Skeletal muscle cell (primary cell): Measurements from ENCODE around the gene GRK1.
"Not testable (repeated sequence)": the region's sequence is repeated elsewhere in the genome, so short reads cannot be mapped to it uniquely, and the experiment has no call there.

Experiments used
- DNase-seq: peaks from one replicate; pipeline ENCODE4 v3.0.0-alpha.2; 2010; ENCODE audit warnings: low read depth
- H3K4me3 ChIP-seq: 2 replicates; pipeline ENCODE4 v1.5.1; 2011; ENCODE audit warnings: low read depth, mild to moderate bottlenecking, control low read depth, low read length, moderate library complexity

GRK1 gene

DNA sequence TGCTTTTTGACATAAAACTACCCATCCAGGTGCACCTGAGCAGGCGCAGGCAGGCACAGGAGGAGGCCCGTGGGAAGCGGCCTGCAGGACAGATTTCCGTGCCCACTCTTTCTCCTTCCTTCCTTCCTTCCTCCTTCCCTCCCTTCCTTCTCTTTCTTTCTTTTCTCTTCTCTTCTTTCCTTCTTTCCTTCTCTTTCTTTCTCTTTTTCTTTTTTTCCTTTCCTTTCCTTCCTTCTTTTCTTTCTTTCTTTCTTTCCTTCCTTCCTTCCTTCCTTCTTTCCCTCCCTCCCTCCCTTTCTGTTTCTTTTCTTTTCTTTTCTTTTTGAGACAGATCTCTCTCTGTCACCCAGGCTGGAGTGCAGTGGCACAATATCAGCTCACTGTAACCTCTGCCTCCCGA, 70.8 kb downstream of the GRK1 start:
- no peak for DNase-seq
- no peak overlapping the region for H3K4me3 ChIP-seq

DNA sequence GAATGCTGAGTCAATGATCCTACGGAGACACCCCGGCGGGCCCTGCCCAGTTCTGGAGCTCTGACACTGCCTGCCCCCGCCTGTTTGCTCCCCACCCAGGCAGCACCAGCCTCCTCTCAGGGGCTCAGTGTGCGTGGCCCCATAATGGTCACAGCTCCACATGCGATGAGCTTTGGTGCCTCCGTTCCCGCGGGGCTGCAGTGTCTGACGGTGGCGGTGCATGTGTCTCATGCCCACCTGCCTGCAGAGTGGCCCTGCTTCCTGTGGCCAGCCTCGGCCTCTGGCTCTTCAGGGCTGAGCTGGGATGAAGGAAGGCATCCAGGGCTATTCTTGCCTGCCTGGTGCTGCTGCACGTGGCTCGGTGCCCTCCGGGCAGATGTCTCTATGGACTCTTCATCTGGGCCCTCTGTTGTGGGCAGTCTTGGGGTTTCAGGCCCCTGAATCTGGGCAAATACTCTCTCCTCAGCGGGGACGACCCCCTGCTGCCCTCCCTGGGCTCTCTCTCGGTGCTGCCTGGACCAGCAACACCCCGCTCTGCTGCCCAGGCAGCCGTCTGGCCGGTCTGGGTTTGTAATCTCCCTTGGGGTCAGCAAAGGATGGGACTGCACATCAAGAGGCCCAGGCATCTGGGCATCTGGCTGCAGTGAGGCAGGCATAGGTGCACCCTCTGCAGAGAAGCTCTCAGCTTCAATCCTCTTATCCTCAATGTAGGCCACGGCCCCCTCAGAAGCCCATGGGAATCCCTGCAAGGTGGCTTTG, 72.7 kb downstream of the GRK1 start:
- no peak for DNase-seq
- no peak overlapping the region for H3K4me3 ChIP-seq

DNA sequence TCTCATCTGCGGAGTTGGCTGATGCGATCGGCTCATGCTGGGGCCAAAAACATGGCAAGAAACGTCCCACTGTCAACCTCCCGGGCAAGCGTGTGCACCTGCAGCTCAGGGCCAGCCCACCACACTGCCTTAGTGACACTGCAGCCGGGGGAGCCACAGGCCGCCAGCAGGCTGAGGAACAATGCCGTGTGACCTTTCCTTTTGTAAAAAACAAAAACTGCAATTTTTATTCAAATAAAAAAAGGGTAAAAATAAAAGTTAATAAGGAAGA, 73.2 kb downstream of the GRK1 start:
- no peak overlapping the region for H3K4me3 ChIP-seq
- no peak for DNase-seq

DNA sequence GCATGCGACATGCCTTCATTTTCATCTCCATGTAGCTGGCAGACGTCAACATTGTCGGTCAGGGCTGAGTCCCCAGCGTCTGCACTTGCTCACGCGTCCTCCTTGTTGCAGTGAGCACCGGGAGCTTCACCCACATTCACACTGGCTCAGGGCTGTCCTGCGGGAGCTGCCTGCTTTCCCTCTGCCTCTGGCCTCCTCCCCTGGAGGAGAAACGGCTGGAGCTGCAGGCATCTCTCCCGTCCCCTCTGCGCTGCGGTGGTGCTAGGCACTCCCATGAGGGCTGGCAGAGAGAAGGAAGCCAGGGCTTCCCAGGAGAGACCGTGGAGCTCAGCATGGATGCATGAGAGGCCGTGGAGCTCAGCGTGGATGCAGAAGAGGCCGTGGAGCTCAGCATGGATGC, 73.6 kb downstream of the GRK1 start:
- DNase-seq: no peak
- H3K4me3 ChIP-seq: no peak overlapping the region

DNA sequence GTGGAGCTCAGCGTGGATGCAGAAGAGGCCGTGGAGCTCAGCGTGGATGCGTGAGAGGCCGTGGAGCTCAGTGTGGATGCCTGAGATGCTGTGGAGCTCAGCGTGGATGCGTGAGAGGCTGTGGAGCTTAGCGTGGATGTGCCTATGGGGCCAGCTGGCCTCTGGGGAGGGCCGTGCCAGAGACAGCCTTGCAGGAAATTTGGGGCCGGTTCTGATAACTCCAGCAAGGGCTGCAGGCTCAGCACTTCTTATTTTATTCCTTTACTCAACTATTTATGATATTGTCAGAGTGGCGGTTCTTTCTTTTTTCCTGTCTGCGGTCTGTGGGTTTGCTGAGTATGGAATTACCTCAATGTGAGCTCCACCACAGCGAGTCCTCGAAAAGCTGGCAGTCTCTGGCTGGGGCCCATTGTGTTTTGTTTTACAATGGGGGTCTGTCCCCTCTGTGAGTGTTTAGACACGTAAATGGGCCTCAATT, 74.2 kb downstream of the GRK1 start:
- no peak overlapping the region for H3K4me3 ChIP-seq
- DNase-seq: no peak

DNA sequence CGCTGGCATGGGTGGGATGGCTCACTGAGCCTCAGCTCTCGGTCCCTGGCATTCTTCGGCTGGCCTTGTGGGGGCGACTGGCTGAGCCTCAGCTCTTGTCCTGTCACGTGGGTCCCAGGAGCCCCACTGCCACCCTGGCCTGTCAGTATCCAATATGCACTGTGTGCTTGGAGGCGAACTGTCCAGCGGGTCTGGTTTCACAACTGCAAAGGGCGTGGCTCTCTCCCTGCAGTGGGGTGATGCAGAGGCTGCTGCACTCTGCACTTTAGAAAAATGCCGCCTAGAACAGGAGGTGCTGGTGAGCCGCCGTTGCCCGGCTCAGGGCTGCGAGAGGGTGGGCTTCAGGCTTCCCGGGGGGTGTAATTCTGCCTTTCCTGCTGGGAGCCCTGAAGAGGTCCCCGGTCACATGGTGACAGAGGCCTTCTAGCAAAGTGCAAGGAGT, 75.0 kb downstream of the GRK1 start:
- no peak overlapping the region for H3K4me3 ChIP-seq

DNA sequence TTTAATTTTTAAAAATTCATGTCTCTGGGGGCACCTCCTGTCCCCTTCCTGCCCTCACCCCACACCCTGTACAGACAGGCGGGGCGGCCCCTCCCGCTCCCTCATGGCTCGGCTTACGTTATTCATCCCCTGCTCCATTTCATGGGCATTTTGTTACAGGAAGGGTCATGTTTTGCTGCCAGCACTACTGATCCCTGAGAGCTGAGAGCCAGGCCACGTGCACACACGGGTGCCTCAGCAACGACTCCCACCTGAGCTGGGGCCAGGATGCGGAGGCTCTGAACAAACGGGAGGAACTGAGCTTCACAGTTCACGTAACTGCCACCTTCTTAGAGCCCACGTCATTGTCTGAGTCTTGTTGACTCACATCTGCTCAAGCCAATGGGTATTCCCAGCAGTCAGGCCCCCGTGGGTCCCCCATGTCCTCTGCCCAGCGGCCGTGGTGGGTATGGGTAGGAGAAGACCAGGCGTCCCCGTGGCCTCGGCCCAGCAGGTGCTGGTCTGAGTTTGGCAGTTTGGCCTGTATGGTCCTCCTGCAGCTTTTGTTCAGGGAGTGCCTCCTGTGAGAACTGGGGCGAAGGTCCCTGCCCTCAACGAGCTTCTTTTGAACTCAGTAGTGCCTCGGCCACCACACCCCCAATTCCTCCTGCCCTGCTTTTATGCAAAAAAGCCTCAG, 75.6 kb downstream of the GRK1 start:
- DNase-seq: no peak
- H3K4me3 ChIP-seq: no peak overlapping the region

More for the DNA sequence above, 75.0 kb downstream of the GRK1 start:
- DNase-seq: peak; percentile 12

DNA sequence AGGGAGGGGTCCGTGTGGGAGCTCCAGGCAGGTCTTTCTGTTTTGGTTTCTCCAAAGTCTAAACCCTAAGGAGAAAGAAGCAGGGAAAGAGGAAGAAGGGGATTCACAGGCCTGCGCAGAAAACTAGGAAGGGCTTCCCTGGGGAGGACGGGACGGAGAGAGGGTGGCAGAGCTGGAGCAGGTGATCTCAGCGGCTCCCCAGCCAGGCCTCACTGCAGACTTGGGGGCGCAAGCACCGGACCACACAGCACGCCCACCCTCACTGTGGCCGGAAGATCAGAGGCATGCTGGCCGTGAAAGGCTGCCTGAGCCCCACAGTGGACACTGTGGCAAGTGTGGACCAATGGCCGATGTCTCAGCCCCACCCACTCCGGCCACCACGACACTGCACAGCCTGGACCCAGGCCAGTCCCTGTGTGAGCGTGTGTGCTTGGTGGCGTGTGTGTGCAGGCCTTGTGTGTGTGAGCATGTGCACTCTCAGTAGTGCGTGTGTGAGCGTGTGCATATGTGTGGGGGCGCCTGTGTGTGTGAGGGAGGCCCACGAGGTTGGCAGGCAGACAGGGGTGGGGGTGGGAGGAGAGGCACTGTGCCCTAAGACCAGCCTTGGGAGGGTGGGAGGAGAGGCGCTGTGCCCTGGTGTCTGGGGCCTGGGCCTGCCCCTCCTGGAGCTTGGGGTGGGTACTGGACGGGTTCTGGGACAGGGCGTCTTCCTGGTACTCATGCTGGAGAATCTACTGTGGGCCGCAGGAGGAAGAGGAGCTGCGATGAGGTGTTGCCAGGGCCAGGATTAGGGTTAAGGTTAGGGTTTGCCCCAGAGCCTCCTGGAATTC, 76.6 kb downstream of the GRK1 start:
- DNase-seq: no peak
- H3K4me3 ChIP-seq: no peak overlapping the region

DNA sequence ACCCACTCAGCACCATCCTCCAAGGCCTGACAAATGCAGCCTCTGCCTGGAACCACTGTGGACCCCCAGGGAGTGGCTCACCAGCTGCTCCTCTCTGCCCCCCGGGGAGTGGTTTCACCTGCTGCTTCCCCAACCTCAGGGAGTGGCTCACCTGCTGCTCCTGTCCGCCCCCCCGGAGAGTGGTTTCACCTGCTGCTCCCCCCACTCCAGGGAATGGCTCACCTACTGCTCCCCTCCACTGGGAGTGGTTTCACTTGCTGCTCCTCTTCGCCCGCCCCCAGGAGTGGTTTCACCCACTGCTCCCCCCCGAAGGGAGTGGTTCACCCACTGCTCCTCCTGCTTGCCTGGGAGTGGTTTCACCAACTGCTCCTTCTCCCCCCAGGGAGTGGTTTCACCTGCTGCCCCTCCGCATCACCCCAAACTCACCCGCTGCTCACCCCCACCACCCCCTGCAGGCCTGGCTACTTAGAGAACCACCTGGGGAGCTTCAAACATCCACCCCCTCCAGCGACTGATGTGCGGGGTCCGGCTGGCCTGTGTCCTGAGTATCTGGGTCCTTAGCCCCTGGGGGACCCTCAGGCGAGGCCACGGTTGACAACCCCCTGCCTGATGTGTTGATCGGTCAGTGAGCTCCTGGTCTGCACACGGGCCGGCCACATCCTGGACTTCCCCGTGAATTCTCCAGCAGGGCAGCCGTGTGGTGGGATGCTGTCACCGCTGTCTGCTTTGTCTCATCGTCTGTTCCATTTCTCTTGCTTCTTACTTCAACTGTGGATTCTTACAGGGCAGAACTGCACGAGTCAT, 77.4 kb downstream of the GRK1 start:
- no peak for DNase-seq
- H3K4me3 ChIP-seq: no peak overlapping the region

DNA sequence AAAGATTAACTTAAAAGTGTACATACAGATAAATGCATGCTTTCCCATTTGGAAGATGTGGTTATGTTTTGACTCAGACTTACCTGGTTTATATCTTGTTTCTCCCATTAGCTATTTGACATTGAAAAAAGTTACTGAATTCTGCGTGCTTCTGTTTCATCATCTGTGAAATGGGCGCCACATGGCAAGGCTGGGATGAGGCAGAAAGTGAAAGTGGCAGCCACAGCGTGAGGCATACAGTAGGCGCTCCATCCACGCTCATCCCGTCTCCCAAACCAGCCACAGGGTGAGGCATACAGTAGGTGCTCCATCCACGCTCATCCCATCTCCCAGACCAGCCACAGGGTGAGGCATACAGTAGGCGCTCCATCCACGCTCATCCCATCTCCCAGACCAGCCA, 78.0 kb downstream of the GRK1 start:
- no peak overlapping the region for H3K4me3 ChIP-seq
- no peak for DNase-seq

DNA sequence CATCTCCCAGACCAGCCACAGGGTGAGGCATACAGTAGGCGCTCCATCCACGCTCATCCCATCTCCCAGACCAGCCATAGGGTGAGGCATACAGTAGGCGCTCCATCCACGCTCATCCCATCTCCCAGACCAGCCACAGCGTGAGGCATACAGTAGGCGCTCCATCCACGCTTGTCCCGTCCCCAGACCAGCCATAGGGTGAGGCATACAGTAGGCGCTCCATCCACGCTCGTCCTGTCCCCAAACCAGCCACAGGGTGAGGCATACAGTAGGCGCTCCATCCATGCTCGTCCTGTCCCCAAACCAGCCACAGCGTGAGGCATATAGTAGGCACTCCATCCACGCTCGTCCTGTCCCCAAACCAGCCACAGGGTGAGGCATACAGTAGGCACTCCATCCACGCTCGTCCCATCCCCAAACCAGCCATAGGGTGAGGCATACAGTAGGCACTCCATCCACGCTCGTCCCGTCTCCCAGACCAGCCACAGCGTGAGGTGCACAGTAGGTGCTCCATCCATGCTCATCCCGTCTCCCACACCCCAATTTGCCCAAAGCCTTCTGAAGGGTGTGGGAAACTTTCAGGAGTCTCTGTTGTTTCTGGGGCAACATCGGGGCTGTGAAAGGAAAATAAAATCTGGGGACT, 78.6 kb downstream of the GRK1 start:
- DNase-seq, H3K4me3 ChIP-seq: not testable (repeated sequence)

DNA sequence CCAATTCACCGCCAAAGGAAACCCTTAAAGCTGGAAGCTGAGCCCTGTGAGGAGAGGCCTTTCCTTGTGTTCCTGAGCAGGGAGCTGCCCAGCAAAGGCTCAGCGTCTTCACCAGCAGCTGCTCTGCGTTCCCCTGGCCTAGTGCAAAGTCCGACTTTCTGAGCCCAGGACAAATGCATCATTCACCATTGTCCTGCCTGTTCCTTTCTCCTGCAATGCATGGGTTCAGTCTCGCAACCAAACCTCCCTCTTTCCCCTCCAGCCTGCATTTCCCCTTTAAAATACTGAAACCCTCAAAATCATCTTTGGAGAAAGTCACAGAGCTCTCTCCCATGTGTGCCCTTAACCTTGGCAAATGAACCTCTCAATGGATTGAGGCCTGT, 79.1 kb downstream of the GRK1 start:
- no peak overlapping the region for H3K4me3 ChIP-seq

DNA sequence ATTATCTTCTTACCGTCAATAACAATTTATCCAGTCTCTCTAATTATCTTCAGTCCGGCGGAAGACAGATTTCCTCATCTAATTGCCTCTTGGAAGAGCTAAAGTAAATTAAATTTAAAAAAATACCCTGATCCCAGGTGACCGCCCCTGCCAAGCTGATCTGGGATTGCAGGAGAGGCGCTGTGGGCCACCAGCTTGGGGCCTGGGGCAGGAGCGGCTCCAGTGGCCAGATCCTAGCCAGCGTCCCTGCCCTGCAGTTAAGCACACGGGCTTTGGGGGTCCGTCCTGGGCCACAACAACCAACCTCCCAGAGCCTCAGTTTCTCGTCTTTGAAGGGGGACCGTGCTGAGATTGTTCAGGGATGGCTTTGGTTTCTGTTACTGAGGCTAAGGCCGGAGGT, 79.7 kb downstream of the GRK1 start:
- no peak for DNase-seq
- H3K4me3 ChIP-seq: no peak overlapping the region

More for the DNA sequence above, 79.1 kb downstream of the GRK1 start:
- no peak for DNase-seq

DNA sequence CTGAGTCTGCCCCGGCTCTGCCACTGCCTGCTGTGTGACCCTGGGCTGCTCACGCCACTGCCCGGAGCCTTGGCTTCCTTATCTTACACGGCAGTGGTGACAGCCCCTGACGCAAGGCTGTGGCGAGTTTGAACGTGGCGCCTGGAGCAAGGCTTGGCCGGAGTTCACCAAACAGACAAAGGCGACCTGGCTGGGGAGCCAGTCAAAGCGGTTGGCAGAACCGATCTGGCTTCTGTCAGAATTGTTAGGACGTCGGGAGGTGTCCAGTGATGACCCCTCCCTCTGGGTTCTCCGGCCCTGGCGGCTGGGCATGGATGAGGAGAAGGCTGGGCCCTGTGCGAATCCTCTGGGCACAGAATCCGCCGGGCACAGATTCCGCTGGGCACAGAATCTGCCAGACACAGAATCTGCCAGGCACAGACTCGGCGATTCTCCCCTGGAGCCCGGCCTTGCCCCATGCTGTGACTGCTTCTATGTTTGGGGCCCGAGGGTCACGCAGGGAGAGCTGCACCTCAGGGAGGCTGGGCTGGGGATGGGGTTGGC, 80.3 kb downstream of the GRK1 start:
- DNase-seq: no peak
- no peak overlapping the region for H3K4me3 ChIP-seq

DNA sequence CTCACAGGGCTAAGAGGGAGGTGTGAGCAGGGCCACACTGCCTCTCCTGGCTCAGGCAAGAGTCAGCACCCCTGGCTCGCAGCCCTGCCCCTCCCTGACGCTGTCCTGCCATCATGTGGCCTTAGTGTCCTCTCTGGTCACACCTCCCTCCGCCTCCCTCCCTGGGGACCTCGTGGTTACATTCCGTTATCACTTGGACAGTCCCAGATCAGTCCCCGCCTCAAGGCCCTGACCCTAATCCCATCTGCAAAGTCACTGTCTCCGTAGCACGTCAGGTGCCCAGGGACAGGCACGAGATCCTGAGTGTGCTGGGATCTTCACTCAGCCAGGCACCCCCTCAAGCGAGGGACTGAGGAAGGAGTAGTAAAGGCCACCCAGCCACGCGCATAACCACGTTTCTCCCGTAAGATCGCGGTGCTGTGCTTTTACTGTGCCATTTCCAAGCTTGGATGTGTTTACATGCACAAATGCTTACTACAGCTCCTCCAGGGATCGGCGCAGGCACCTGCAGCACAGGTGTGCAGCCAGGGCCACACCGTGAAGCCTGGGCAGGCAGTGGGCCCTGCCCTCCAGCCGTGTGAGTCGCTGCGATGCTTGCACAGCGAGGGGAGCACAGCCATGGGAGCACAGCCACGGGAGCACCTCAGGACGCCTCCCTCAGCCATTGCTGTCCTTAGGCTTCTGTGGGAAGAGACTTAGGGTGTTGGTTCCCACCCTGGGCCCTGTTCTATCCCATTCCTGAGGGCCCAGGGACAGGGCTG, 81.3 kb downstream of the GRK1 start:
- no peak overlapping the region for H3K4me3 ChIP-seq
- DNase-seq: no peak

DNA sequence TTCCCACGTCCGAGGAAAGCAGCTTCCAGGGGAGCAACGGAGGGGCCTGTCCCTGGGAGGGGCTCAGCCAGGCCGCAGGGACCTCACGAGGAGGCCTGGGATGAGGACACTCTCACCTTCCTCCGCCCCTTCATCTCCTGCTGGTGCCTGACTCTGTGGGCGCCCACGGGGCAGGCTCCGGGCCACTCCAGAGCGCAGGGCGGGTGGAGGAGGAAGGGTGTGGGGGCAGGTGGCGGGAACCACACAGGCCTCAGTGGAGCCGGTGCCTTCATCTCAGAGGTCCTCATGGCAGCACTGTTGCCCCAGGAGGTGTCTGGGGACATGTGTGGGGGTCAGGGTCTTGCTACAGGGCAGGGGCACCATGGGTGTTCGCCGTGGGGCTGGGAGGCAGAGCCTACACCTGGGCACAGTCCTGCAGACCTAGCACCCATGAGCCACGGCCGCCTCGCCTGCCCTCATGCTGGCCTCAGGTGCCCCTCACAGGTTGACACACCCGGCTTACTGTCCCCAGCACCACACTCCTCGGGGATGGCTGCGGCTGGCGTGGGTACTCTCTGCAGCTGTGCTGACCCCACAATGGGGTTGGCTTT, 81.9 kb downstream of the GRK1 start:
- no peak for DNase-seq

DNA sequence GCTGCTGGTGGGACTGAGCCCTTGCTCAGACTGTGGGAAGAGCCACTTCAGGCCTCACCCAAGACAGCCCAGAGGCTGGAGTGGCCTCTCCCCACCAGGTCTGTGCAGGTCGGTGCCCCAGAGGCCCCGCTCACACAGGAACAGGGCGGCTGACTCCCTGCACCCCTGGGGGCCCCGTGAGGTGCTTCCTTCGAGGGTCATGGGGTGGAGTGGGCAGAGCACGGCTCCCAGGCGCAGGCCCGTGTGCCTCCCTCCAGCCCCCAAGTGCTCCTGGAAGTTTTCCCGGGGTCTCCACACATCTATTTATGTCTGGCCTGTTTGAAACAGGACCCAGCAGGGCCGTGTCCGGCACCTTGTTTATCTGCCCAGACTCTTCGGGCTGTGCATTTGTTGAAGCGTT, 82.5 kb downstream of the GRK1 start:
- H3K4me3 ChIP-seq: no peak overlapping the region
- DNase-seq: no peak

More for the DNA sequence above, 81.9 kb downstream of the GRK1 start:
- no peak overlapping the region for H3K4me3 ChIP-seq

DNA sequence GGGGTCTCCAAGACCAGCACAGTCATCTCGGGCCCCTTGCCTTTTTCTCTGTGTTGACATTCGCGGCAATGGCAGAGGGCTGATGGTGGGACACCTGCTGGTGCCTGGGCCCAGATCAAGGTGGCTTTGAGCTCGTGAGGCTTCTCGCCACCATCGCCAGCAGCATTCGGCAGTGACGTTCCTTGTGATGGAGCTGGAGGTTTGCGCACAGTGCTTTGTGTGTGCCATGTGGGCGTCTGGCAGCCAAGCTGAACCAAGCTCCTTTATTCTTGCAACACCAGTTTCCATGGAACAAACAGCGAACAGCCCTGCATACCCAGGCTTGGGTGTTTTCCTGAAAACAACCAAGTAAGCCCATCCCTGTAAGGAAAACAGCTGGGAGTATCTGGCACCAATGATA, 82.9 kb downstream of the GRK1 start:
- DNase-seq: no peak

More for the DNA sequence above, 82.9 kb downstream of the GRK1 start:
- no peak overlapping the region for H3K4me3 ChIP-seq
